Body of pancreas (tissue), 4 donors: ENCODE data around the gene ATPAF1. TPM values are rescaled to one million over a fixed set of nuclear protein-coding genes. Genes with fewer than 3 reads are reported as not detected.

Experiments used
- ATAC-seq: fragments of 150-250 bp; one replicate; pipeline ENCODE4 v1.9.1; 2016
- DNase-seq, 4 donors: peaks; one replicate each; pipeline ENCODE4 v3.0.0-alpha.2; 2019
- H3K27ac ChIP-seq, 4 donors: fragments of 200-600 bp; sonication (generic); 1 replicate in 3 of 4; 2 replicates in 1 of 4; pipeline versions ENCODE4 v1.5.1 to v1.6.1; 2016 to 2019; ENCODE audit warnings: mild to moderate bottlenecking in 1 of 4, mixed read lengths in 1 of 4, moderate library complexity in 1 of 4
- H3K27me3 ChIP-seq, 2 donors: fragments of 200-600 bp; sonication (generic); one replicate each; pipeline ENCODE4 v1.6.0; 2016; ENCODE audit warnings: mild to moderate bottlenecking in 1 of 2
- H3K36me3 ChIP-seq, 2 donors: fragments of 200-600 bp; sonication (generic); replicated peaks in 1 of 2; 2 replicates each; pipeline ENCODE4 v1.5.1; 2016; ENCODE audit warnings: low read depth in 2 of 2; ENCODE audit not compliant: insufficient read depth in 1 of 2
- H3K4me1 ChIP-seq: fragments of 200-600 bp; sonication (generic); one replicate; pipeline ENCODE4 v1.6.0; 2016
- H3K4me3 ChIP-seq, 2 donors: fragments of 200-600 bp; sonication (generic); 1 replicate in 1 of 2; 2 replicates in 1 of 2; pipeline ENCODE4 v1.5.1; 2016 to 2019
- H3K9me3 ChIP-seq, 3 donors: fragments of 200-600 bp; sonication (generic); 1 replicate in 2 of 3; 2 replicates in 1 of 3; pipeline ENCODE4 v1.5.1; 2016
- POLR2A ChIP-seq, 3 donors: fragments of 450-650 bp; IDR thresholded peaks; one replicate each; pipeline ENCODE4 v1.6.1; 2016; ENCODE audit warnings: antibody characterized with exemption in 3 of 3, mild to moderate bottlenecking in 2 of 3
- WGBS, 2 donors: methylation state at CpG; one replicate each; pipeline ENCODE4 v1.1.5; 2017; 5-methylcytosine and 5-hydroxymethylcytosine counted together
- intact Hi-C: fragments of 100-400 bp; cut with DNase I; formaldehyde crosslinking; loops from one replicate; pipeline ENCODE4 v1.15.1; 2023
- total RNA-seq, 2 donors: library from RNA; depleted of rRNA; stranded (reverse); fragments of >200 nt; gene quantifications; one replicate each; pipeline ENCODE4 v1.1.0, GENCODE V29; 2016
- TF ChIP-seq, protein P1 (sequence below), 7 experiments: fragments of 450-650 bp in 4 of 7; fragments of 200-600 bp in 3 of 7; sonication (generic) in 3 of 7; IDR thresholded peaks; one replicate each; pipeline ENCODE4 v1.5.1; 2016 to 2019; ENCODE audit warnings: antibody characterized with exemption in 7 of 7

ATPAF1 gene
- total RNA-seq, 2 donors from 2014 or later, result 22.8 to 33.0 TPM

DNA sequence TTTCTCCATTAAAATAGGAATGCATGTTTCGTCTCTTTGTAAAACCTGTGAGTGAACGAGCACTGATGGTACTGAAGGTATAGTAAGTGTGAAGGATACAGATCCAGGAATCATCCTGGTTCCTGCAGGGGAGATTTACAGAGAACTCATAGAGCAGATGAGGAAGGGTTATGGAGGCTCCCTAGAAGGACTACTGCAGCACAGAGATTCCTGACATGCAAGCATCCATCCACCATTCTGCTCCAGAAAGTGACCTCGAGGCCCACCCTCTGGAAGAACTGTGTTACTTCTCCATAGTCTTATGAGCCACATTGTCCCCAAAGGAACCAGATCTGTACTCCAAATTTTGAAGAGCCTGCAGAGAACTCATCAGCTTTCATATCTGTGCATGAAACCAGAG, 78.6 kb downstream of the ATPAF1 start:
- no peaks in the 10 kb centered on the region for H3K9me3 ChIP-seq
- peaks cover 32% of the 10 kb centered on the region for H3K4me1 ChIP-seq
- WGBS, 2 donors, result 93 to 94% methylated on average over 3 of the region's 3 CpGs
- TF ChIP-seq, protein P1, sequence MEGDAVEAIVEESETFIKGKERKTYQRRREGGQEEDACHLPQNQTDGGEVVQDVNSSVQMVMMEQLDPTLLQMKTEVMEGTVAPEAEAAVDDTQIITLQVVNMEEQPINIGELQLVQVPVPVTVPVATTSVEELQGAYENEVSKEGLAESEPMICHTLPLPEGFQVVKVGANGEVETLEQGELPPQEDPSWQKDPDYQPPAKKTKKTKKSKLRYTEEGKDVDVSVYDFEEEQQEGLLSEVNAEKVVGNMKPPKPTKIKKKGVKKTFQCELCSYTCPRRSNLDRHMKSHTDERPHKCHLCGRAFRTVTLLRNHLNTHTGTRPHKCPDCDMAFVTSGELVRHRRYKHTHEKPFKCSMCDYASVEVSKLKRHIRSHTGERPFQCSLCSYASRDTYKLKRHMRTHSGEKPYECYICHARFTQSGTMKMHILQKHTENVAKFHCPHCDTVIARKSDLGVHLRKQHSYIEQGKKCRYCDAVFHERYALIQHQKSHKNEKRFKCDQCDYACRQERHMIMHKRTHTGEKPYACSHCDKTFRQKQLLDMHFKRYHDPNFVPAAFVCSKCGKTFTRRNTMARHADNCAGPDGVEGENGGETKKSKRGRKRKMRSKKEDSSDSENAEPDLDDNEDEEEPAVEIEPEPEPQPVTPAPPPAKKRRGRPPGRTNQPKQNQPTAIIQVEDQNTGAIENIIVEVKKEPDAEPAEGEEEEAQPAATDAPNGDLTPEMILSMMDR (IDR thresholded peaks at IDR 0.05), result no peak
- TF ChIP-seq POLR2A (IDR thresholded peaks at IDR 0.05), result no peak
- H3K36me3 ChIP-seq, result peaks cover 8 to 29% of the 10 kb centered on the region in 2 donors
- no peaks in the 10 kb centered on the region for H3K27me3 ChIP-seq
- intact Hi-C loops, result no loop called here
- ATAC-seq (no peak), DNase-seq (no peak)
- H3K4me3 ChIP-seq, result no peak overlapping the region
- no peak overlapping the region for H3K27ac ChIP-seq

DNA sequence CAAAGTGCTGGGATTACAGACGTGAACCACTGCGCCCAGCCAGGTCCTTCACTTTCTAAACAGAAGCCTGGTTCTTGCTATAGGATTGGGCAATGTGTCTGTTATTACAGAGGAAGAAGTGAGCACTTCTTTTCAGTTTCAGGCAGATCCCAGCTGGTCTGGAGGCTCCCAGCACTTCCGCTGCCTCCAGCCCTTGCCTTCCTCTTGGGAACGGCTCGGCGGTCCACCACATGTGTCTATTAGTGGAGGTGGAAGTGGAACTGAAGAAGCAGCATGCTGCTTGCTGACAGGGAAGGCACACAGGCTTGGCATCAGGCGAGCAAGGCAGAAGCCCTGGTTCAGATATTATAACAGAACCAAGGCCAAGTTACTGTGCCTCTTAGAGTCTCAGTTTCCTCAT, 81.1 kb downstream of the ATPAF1 start:
- TF ChIP-seq POLR2A (IDR thresholded peaks at IDR 0.05), result no peak
- TF ChIP-seq, protein P1 (IDR thresholded peaks at IDR 0.05), result no peak
- Histone ChIP-seq H3K36me3 (peaks cover 0 to 32% of the 10 kb centered on the region in 2 donors), H3K4me1 (peaks cover 35% of the 10 kb centered on the region), H3K27ac (peak overlapping the region in 2 of 4 donors; percentile 12 to 32), H3K4me3 (no peak overlapping the region), H3K9me3 (no peaks in the 10 kb centered on the region), H3K27me3 (no peaks in the 10 kb centered on the region)
- 53 to 91% methylated on average over 7 of the region's 7 CpGs for WGBS, 2 donors
- intact Hi-C loops, result no loop called here
- ATAC-seq, result no peak
- peak in 1 of 4 donors; percentile 70 for DNase-seq

DNA sequence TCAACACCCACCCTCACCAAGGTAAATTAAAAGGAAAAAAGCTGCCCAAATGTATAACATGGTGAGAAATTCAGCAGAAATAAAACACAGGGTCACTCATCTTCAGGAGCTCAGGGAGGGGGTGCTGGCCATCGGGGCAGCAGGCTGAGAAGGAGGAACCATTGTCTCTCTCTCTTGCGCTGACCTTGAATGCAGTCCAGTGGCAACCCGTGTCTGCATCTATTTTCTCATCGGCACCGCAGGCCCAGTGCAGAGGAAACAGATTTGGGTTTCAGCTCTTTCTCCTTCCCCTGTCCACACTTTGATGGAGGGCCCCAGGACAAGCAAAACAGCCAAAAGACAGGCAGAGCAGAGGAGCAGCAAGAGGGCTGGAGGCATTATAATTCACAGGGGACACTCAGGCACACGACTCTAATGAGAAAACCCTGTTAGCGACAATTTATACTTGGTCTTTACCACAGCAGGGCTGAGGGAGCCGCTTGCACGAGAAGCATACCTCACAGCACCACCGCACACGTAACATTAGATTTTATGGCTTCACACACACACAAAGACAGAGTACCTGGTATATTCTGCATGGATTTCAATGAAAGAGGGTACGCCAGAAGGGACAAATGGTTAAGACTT, 82.7 kb downstream of the ATPAF1 start:
- Histone ChIP-seq H3K27me3 (no peaks in the 10 kb centered on the region), H3K36me3 (peaks cover 4 to 23% of the 10 kb centered on the region in 2 donors), H3K4me1 (peaks cover 35% of the 10 kb centered on the region), H3K4me3 (no peak overlapping the region), H3K27ac (no peak overlapping the region), H3K9me3 (no peaks in the 10 kb centered on the region)
- no peak for TF ChIP-seq POLR2A (IDR thresholded peaks at IDR 0.05)
- TF ChIP-seq, protein P1 (IDR thresholded peaks at IDR 0.05), result no peak
- WGBS, 2 donors, result 57 to 63% methylated on average over 12 of the region's 12 CpGs
- DNase-seq (no peak), ATAC-seq (no peak)
- intact Hi-C loops, result no loop called here

DNA sequence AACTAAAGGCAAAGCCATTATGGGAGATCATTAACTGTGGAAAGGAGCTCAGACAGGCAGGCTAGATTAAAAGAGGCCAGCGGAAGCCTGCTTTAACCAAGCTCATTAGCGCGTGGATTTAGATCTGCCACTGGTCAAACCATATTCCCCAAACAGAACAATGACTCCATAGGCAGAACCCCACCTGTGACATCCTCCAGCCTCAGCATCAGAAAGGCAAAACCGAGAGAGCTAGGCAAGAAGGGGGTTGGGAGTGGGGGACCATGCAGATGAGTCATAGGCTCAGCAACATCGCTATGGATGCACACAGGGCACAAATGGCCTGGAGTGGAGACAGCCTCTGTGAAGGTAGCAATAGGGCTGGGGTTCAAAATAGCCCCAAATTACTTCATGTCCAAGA, 84.7 kb downstream of the ATPAF1 start:
- peaks cover 27% of the 10 kb centered on the region for H3K4me1 ChIP-seq
- intact Hi-C loops, result no loop called here
- TF ChIP-seq, protein P1 (IDR thresholded peaks at IDR 0.05), result no peak
- no peak for TF ChIP-seq POLR2A (IDR thresholded peaks at IDR 0.05)
- DNase-seq, result no peak
- H3K4me3 ChIP-seq, result no peak overlapping the region
- ATAC-seq, result no peak
- peak overlapping the region in 1 of 4 donors; percentile 15 for H3K27ac ChIP-seq
- H3K36me3 ChIP-seq, result peaks cover 4 to 26% of the 10 kb centered on the region in 2 donors
- H3K9me3 ChIP-seq, result no peaks in the 10 kb centered on the region
- H3K27me3 ChIP-seq, result no peaks in the 10 kb centered on the region
- WGBS, 2 donors, result 79 to 85% methylated on average over 5 of the region's 5 CpGs

DNA sequence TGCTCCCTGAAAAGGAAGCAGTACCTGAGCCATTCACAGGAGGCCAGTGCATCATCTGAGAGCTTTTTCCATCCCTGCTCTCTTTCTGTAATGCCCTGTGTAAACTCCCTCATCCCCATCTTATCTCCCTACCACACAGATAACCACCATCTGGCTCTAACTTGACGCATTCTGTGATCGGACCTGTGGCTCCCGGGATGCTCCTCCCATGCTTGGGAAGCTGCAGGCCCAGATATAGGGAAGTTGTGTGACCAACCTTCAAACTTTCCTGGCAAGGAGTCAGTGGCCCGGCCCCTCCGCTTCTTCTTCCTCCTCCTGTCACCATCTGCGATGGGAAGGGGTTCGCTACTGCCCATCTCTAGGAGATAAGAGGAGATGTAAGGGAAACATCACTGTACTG, 85.2 kb downstream of the ATPAF1 start:
- Histone ChIP-seq H3K27me3 (no peaks in the 10 kb centered on the region), H3K27ac (peak overlapping the region in 1 of 4 donors; percentile 8), H3K4me3 (no peak overlapping the region), H3K9me3 (no peaks in the 10 kb centered on the region), H3K4me1 (peaks cover 24% of the 10 kb centered on the region), H3K36me3 (peaks cover 4 to 26% of the 10 kb centered on the region in 2 donors)
- intact Hi-C loops, result no loop called here
- DNase-seq (no peak), ATAC-seq (no peak)
- TF ChIP-seq, protein P1 (IDR thresholded peaks at IDR 0.05), result no peak
- TF ChIP-seq POLR2A (IDR thresholded peaks at IDR 0.05), result no peak
- 59 to 61% methylated on average over 7 of the region's 7 CpGs for WGBS, 2 donors
